Midbrain (tissue), 1 donor: ENCODE results near the gene CASP9.
"Not testable (repeated sequence)": the region's sequence is repeated elsewhere in the genome, so short reads cannot be mapped to it uniquely, and the experiment has no call there.

Experiments used
- DNase-seq: peaks from one replicate; lab custom pipeline; 2025; lab: John Stamatoyannopoulos, UW

The CASP9 gene

DNA sequence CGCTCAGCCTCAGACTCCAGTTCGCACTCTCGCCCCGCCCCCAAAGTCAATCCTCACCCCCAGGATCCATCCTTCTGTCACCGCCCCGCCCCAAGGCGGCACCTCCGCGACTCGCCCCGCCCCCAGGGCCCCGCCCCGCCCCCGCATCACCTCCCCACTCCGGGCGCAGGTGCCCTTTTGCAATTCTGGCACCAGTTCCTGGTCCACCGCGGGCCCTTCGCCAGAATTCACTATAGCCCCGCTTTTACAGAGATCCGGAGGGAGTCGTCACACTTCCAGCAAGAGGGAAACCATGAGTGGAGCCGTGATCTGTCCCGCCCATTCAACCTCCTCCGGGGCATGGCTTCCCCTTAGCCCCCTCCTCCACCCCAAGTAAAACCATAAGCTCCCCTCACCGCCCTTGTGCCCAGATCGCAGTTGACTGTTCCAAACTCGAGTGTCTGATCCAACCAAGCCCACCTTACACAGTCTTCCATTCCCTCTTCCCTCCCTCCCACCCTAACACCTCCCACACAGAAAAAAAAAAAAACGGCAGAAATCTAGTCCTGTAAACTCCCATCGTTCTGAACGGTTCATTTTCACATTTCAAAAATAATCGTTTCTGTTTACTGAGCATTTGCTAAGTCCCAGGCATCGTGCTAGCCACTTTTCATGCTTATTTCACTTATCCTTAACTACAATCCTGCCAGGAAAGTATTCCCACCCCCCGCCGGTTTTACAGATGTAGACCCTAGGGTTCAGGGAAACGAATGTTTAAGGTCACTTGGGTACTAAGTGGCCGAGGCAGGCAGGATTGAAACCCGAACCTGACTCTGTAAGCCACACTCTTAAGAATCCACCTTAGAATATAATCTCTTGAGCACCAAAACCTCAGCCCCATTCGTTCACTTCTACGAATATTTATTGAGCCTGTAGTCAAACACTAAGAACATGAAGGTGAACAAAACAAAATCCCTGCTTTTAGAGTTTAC is 1.3 kb upstream of the CASP9 start:
- peak; percentile 44 for DNase-seq

GRCh38 chr1:15524283-15525049 is 451 bp upstream of the CASP9 start:
- peak; percentile 98 for DNase-seq

DNA sequence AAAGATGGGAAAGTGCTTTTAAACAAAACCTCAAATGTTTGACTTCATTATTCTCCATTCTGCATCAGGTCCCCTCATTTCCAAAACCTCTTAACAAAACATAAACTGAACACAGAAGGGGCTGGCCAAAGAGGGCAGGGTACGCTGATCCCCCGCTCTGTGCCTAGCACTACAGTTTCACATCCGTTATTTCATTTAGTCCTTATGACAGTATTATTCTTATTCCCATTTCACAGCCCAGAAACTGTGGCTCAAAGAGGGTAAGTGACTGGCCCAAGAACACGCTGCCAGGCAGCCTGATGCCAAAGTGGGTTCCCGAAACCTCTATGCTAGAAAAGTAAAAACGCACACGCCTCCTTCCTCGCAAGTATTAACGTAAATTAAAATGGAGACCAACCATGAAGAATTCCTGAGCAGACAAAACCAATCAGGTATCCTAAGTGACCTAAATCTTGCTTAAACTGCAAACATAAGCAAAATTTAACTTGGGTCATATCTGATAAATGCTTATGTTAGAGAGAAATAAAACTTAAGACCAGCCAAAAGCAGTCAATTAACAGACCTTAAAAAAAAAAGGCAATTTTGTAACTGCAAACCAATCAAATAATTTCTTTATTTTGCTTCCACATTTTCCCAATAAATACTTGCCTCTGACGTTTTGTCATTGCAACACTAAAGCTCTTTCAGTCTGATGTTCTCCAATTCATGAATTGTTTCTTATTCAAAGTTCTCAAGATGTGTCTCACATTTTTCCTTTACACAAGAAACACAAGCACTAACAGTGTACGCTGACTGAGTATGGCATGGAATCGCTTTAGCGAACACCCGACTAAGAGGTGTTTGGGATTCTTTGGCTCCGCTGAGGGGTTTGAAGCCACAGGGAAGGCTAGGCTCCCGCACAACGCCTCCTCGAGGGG is 653 bp downstream of the CASP9 start:
- no peak for DNase-seq

DNA sequence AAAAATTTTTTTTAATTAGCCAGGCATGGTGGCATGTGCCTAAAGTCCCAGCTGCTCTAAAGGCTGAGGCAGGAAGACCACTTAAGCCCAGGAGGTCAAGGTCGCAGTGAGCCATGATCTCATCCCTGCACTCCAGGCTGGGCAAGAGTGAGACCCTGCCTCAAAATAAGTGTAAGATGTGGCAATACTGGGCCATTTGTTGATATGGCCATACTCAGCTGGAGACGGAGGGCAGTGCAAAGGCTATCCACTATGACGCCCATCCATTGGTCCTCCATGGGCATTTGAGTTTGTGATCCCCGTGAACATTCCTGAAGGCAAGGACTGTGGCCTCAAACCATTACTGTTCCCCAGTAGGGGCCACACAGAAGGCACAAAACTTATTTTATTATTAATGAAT is 1.5 kb downstream of the CASP9 start:
- no peak for DNase-seq

- DNase-seq, result not testable (repeated sequence)
These were observed 2.7 kb downstream of the CASP9 start for GRCh38 chr1:15521206-15521906.

DNA sequence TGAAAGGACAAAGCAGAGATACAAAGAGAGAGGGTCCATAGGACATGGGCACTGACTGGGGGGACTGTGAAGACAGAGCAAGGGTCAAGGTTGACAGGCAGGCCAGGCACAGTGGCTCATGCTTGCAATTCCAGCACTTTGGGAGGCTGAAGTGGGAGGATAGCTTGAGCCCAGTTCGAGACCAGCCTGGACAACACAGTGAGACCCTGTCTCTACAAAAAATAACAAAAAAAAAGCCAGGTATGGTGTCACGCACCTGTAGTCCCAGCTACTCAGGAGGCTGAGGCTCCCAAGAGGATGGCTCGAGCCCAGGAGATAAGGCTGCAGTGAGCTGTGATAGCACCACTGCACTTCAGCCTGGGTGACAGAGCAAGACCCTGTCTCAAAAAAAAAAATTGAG is 4.4 kb downstream of the CASP9 start:
- DNase-seq, result no peak

- no peak for DNase-seq
These were observed 8.9 kb downstream of the CASP9 start for GRCh38 chr1:15515022-15515663.

DNA sequence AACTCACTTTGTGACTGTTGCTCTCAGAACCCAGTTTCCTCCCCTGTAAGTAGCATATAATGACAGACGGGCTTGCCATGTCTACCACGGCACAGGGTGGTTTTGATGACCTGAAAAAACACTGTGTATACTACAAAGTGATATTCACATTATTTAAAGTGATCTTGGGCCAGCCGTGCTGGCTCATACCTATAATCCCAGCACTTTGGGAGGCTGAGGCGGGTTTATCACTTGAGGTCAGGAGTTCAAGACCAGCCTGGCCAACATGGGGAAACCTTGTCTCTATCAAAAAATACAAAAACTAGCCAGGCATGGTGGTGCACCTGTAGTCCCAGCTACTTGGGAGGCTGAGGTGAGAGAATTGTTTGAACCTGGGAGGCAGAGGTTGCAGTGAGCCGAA is 9.5 kb downstream of the CASP9 start:
- not testable (repeated sequence) for DNase-seq

GRCh38 chr1:15513919-15514318 is 10.1 kb downstream of the CASP9 start:
- DNase-seq, result no peak

- no peak for DNase-seq
These were observed 10.8 kb downstream of the CASP9 start for GRCh38 chr1:15513192-15513591.

DNA sequence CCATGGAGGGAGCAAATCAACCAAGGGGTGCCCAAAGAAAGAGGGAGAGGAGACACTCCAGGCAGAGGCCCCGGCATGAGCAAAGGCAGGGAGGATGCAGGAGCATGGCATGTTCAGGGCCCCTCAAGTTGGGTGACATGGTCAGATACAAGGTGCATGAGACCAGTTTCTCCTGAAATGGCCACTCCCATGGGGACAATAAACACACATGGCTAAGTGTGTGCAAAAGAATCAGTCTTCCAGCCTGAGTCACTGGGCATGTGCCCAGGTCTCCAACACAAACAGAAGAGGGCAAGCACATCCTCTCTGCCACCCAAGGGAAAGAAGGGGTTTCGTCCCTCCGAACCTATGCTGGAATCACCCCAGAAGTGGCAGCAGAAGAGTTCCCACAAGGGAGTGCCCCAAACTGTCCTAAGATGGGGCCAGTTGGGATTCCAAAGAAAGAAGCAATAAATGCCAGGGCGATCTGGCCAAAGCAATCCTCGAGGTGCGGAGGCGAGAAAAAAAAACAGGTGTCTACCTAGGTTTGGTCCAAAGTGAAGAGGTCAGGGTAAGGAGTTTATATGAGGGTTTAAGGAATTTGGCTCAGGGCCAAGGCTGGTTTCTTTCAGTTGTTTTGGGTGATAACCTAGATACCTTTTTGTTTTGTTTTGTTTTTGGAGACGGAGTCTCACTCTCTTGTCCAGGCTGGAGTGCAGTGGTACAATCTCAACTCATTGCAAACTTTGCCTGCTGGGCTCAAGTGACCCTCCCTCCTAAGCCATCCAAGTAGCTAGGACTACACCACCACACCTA is 13.2 kb downstream of the CASP9 start:
- DNase-seq, result no peak

GRCh38 chr1:15509586-15509985 is 14.4 kb downstream of the CASP9 start:
- no peak for DNase-seq

DNA sequence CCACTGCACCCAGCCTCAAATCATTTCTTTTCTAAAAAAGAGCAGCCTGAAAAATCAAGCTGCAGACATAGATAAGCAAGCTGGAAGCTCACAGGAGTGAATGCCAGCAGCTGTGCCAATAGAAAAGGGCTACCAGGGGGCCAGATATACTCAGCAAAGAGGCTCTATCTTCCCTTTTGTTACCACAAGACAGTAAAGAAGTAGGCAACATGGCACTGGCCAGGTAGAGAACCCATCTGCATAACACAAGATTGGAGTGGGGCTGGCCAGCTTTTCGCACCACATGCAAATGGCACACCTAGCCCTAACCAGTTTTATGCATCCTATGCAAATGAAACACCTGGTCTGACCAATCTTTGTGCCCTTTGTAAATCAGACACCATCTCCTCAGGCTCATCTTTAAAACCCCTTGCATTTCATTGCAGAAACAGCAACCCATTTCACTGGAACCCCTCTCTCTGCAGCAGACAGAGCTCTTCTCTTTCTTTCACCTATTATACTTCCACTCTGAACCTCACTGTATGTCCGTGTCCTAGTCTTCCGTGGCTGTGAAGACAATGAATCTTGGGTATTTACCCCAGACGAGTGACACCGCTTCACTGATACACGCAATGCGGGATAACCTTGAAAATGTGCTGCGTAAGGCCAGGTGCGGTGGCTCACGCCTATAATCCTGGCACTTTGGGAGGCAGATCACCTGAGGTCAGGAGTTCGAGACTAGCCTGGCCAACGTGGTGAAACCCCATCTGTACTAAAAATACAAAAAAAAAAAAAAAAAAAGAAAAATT is 15.1 kb downstream of the CASP9 start:
- DNase-seq, result no peak

DNA sequence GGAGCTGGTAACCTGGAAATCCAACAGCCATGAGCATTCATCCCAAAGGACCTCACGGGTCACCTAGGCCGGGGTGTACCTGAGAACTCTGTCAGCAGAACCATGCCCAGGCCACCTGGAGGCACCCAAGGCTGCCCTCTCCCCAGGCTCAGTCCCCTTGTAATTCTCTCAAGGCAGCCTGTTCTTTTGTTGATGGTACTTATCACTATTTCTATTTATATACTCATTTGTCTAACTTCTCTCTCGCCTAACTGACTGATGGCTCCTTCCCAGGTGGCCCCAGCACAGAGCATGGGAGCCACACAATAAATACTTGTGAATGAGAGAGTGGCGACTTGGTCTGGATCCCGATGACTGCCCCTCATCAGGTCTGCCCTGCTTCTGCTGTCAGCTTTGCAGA is 16.7 kb downstream of the CASP9 start:
- DNase-seq, result no peak

DNA sequence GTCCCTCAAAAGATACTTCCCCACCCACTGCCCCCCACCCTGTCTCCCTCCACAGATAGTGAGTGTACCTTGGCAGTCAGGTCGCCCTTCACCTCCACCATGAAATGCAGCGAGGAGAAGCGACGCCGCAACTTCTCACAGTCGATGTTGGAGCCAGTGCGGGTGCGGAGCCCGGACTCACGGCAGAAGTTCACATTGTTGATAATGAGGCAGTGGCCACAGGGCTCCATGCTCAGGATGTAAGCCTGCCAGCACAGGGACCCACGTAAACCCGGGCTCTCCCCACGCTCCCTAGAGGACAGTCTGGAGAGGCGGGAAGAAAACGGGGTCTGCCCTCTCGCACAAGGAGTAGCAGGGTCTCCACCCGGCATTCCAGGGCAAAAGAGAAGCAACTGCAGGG is 17.2 kb downstream of the CASP9 start:
- no peak for DNase-seq

- DNase-seq, result no peak
These were observed 19.6 kb downstream of the CASP9 start for GRCh38 chr1:15504436-15504835.

- no peak for DNase-seq
These were observed 22.6 kb downstream of the CASP9 start for GRCh38 chr1:15501208-15502032.
